ENCODE data around the gene KLRD1.
"Not testable (repeated sequence)": the region's sequence is repeated elsewhere in the genome, so short reads cannot be mapped to it uniquely, and the experiment has no call there.

KLRD1 gene

GRCh38 chr12:10339053-10339840 is 31.6 kb downstream of the KLRD1 start:
- DNase-seq = no peak

- not testable (repeated sequence) for DNase-seq
Measured at GRCh38 chr12:10340946-10341345, 33.3 kb downstream of the KLRD1 start.

- no peak for DNase-seq
Measured at GRCh38 chr12:10341892-10342509, 34.3 kb downstream of the KLRD1 start.

DNA sequence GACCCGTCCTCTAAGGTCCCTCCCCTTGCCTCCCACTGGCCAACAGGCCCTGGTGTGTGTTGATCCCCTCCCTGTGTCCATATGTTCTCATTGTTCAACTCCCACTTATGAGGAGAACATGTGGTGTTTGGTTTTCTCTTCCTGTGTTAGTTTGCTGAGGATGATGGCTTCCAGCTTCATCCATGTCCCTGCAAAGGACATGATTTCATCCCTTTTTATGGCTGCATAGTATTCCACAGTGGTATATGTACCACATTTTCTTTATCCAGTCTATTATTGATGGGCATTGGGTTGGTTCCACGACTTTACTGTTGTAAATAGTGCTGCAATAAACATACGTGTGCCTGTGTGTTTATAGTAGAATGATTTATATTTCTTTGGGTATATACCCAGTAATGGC is 43.8 kb downstream of the KLRD1 start:
- not testable (repeated sequence) for DNase-seq

DNA sequence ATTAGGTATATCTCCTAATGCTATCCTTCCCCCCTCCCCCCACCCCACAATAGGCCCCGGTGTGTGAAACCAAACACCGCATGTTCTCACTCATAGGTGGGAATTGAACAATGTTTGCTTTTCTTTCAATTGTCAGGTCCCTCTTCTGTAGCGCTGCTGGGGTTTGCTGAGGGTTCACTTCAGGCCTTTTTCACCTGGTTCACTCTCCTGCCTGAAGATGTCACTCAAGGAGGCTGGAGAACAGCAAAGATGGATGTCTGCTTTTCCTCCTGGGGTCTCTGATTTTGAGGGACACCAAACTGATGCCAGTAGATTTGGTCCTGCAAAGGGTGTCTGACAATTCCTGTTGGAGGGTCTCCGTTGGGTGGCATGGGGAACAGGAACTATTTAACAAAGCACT is 46.4 kb downstream of the KLRD1 start:
- DNase-seq = no peak

DNA sequence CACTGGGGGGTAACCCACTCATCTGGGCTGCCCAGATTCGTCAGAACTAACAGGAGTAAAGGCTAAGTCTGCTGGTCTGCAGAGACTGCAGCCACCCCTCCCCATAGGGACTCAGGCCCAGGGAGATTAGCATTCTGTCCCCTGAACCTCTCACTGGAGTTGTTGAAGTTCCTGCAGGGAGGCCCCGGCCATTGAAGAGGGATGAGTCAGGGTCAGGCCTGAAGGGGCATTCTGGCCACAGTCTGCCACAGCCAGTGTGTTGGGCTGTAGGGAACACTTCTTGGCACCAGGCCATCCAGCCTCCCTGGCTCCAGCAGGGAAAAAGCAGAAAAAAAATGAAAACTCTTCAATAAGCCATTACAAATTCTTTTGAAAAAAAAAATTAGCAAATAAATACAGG is 46.8 kb downstream of the KLRD1 start:
- no peak for DNase-seq

- DNase-seq = no peak
Measured at GRCh38 chr12:10358131-10358530, 50.5 kb downstream of the KLRD1 start.

DNA sequence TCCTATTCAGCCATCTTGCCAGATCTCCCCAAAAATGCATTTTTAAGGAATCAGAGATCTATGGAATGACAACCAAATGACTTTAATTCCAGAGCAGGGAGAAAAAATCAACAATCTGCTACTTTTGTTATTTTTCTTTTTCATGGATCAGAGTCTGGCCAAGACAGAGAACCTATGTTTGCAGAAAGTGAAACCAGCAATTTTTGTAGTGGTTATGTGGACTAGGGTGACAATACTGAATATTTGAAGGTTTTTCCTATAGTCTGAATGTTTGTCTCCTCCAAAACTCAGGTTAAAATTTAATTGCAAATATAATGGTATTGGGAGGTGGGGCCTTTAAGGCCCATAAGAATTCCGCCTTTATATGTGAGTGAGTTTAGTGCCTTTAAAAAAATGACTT is 51.3 kb downstream of the KLRD1 start:
- DNase-seq = no peak

GRCh38 chr12:10361084-10361483 is 53.4 kb downstream of the KLRD1 start:
- DNase-seq = peak; percentile 64

GRCh38 chr12:10361622-10362021 is 54.0 kb downstream of the KLRD1 start:
- DNase-seq = no peak

DNA sequence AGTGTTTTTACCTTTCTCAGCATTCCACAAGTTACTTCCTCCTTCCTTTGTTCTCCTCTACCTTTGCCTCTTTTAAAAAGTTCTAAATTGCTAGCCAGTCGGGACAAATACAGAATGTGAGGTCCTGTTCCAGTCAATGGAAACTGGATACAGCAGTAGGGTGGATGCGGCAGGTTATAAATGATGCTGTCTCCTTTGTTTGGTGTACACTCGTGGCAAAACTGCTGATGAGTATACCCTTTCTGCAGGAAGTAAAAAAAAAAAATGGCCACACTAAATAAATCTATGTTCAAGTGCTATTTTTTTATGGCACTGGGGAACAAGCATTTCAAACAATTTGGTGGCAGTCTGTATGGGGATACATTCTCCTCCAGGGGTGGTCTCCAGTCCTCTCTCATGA is 54.7 kb downstream of the KLRD1 start:
- no peak for DNase-seq

GRCh38 chr12:10362828-10363657 is 55.4 kb downstream of the KLRD1 start:
- DNase-seq = no peak

DNA sequence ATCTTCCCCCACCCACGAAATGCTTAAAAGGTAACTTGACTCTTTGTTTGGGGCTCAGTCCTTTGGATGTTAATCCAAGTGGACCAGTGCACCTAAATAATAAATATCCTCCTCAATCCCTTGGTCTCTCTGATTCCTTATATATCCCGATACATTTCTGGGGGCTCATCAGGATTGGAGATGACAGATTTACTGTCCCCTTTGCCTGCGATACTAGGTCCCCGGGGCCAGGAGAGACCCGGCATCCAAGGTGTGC is 55.9 kb downstream of the KLRD1 start:
- no peak for DNase-seq

GRCh38 chr12:10363914-10364814 is 56.5 kb downstream of the KLRD1 start:
- DNase-seq = no peak

- peak; percentile 80 for DNase-seq
Measured at GRCh38 chr12:10364815-10365622, 57.3 kb downstream of the KLRD1 start.

GRCh38 chr12:10365696-10366405 is 58.2 kb downstream of the KLRD1 start:
- DNase-seq = no peak

- no peak for DNase-seq
Measured at GRCh38 chr12:10366875-10367274, 59.2 kb downstream of the KLRD1 start.

- not testable (repeated sequence) for DNase-seq
Measured at GRCh38 chr12:10367714-10368113, 60.0 kb downstream of the KLRD1 start.

DNA sequence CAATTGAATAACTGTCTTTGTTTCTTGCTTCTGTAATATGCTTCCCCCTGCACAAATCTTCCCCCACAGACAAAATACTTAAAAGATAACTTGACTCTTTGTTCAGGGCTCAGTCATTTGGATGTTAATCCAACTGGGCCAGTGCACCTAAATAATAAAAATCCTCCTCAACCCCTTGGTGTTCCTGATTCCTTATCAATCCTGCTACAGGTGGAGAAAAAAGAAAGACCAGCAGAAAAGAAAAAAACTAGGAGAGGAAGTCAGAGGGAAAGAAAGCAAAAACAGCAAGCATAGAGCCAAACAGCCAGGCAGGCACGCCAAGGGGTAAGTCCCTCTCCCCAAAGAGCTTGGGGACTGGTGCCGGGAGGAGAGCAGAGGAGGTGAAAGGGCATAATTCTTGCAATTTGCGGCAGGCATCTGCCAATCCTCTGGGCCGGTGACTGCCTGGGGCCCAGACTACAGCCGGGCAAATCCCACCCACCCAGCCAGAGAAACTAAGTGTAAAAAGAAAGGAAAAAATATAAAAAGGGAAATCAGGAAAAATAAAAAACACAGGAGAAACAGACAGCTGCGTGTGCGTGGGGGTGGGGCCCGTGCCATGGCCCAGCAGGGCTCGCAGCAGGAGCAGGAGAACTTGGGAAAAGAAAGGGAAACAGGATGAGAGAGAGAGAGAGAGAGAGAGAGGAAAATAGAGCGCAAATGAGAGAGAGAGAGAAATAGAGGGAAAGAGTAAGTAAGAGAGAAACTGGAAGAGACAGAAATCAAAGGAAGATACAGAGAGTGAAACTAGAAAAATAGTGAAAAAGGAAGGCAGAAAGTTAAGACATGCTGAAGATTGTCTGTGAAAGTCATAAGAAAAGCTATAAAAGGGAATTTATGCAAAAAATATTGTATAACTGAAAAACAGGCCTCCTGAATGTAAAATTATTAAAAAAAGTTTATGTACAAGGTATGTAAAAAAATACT is 60.8 kb downstream of the KLRD1 start:
- DNase-seq = no peak
